NT2/D1 (cell line): ENCODE results near the gene TBC1D5.
"Not testable (repeated sequence)": the region's sequence is repeated elsewhere in the genome, so short reads cannot be mapped to it uniquely, and the experiment has no call there.

Experiments
- DNase-seq: peaks from one replicate; pipeline ENCODE4 v3.0.0-alpha.2; 2011; ENCODE audit warnings: low read depth, low spot score
- H3K27me3 ChIP-seq: 2 replicates; pipeline ENCODE4 v1.6.0; 2011; ENCODE audit warnings: mild to moderate bottlenecking; ENCODE audit not compliant: insufficient read length, insufficient read depth
- H3K36me3 ChIP-seq: 2 replicates; pipeline ENCODE4 v1.6.1; 2011; ENCODE audit warnings: mild to moderate bottlenecking, low read length, mixed read lengths; ENCODE audit not compliant: insufficient read depth, insufficient read length
- H3K4me1 ChIP-seq: 2 replicates; pipeline ENCODE4 v1.5.1; 2011; ENCODE audit not compliant: insufficient read depth, insufficient read length
- H3K4me3 ChIP-seq: 2 replicates; pipeline ENCODE4 v1.5.1; 2011; ENCODE audit warnings: low read depth; ENCODE audit not compliant: insufficient read length
- H3K9ac ChIP-seq: 2 replicates; pipeline ENCODE4 v1.6.0; 2011; ENCODE audit warnings: low read depth; ENCODE audit not compliant: insufficient read length
- H3K9me3 ChIP-seq: 2 replicates; pipeline ENCODE4 v1.5.1; 2011; ENCODE audit warnings: mild to moderate bottlenecking, low read length; ENCODE audit not compliant: insufficient read depth
- SUZ12 ChIP-seq: IDR thresholded peaks from 2 replicates; pipeline ENCODE4 v1.6.1; 2011; ENCODE audit not compliant: insufficient read length, insufficient read depth; ENCODE audit errors: extremely low read depth
- YY1 ChIP-seq: IDR thresholded peaks from 2 replicates; pipeline ENCODE4 v1.6.1; 2011; ENCODE audit not compliant: insufficient read length, insufficient read depth
- ZNF274 ChIP-seq: IDR thresholded peaks from 2 replicates; pipeline ENCODE4 v1.6.1; 2011; ENCODE audit warnings: mild to moderate bottlenecking, low read depth, low read length

Gene TBC1D5

DNA sequence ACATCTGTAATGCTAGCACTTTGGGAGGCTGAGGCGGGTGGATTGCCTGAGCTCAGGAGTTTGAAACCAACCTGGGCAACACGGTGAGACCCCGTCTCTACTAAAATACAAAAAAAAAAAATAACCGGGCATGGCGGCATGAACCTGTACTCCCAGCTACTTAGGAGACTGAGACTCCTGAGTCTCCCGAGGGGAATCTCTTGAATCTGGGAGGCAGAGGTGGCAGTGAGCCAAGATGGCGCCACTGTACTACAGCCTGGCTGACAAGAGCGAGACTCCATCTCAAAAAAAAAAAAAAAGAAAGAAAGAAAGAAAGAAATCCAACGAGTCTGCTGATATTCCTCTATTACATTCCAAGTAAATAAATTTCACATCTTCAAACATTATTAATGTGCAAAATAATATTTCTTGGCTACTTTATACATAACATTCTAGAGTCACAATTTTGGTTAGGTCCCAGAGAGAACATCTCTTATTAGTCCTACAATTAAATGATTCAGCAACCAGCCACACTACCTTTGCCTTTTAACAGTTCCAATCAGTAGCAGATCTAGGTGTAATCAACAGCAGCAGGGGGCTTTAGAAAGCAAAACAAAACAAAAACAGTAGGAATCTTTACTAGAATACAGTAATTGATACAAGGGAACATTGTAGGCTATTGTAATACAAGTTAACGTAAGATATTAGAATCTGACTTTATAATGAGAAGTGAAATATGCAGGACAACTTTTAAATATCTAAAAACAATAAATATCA is 195.8 kb downstream of the TBC1D5 start:
- Histone ChIP-seq H3K36me3 (no peaks in the 10 kb centered on the region), H3K9ac (no peak overlapping the region), H3K9me3 (no peaks in the 10 kb centered on the region), H3K4me3 (no peak overlapping the region), H3K4me1 (no peaks in the 10 kb centered on the region), H3K27me3 (no peaks in the 10 kb centered on the region)
- DNase-seq: no peak
- TF ChIP-seq SUZ12 (no peak), ZNF274 (no peak), YY1 (no peak)

DNA sequence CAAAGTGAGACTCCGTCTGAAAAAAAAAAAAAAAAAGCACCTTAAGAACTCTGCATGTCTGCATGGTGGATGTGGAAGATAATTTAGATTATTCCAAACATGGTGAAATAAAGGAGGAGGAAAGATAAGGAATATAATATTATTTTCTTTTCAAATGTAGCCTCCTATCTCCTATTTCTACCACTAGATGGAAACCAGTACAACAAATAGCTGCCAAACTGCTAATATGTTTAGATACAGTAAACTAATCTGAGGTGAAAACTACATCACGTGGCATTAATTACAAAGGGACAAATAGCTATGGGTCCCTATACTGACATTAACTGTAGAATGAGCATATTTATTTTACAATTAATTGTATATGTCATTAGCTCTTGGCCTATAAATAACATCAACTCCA is 197.8 kb downstream of the TBC1D5 start:
- Histone ChIP-seq H3K4me1 (no peaks in the 10 kb centered on the region), H3K4me3 (no peak overlapping the region), H3K36me3 (no peaks in the 10 kb centered on the region), H3K9ac (no peak overlapping the region), H3K27me3 (no peaks in the 10 kb centered on the region), H3K9me3 (no peaks in the 10 kb centered on the region)
- no peak for TF ChIP-seq ZNF274
- no peak for TF ChIP-seq SUZ12
- DNase-seq: no peak

DNA sequence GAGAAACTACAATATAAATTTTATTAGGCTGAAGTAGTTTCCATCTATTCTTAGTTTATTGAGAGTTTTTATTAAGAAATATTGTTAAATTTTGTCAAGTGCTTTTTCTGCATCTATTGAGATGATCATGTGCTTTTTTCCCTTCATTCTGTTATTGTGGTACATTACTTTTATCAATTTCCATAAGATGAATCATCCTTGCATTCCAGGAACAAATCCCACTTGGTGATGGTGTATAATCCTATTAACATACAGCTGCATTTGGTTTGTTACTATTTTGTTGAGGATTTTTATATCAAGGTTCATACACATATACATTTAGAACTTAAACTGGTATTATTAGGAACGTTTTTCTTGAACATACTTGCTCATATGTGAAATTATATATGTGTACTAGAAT is 199.8 kb downstream of the TBC1D5 start:
- Histone ChIP-seq H3K9ac (no peak overlapping the region), H3K27me3 (no peaks in the 10 kb centered on the region), H3K4me3 (no peak overlapping the region), H3K9me3 (no peaks in the 10 kb centered on the region), H3K4me1 (no peaks in the 10 kb centered on the region), H3K36me3 (no peaks in the 10 kb centered on the region)
- TF ChIP-seq SUZ12 (no peak), ZNF274 (no peak), YY1 (no peak)
- DNase-seq: no peak

GRCh38 chr3:17539436-17539835 is 203.0 kb downstream of the TBC1D5 start:
- Histone ChIP-seq H3K4me3 (no peak overlapping the region), H3K9ac (no peak overlapping the region), H3K27me3 (no peaks in the 10 kb centered on the region), H3K36me3 (no peaks in the 10 kb centered on the region), H3K4me1 (no peaks in the 10 kb centered on the region), H3K9me3 (no peaks in the 10 kb centered on the region)
- TF ChIP-seq ZNF274 (no peak), YY1 (no peak), SUZ12 (no peak)
- DNase-seq: peak; percentile 43

DNA sequence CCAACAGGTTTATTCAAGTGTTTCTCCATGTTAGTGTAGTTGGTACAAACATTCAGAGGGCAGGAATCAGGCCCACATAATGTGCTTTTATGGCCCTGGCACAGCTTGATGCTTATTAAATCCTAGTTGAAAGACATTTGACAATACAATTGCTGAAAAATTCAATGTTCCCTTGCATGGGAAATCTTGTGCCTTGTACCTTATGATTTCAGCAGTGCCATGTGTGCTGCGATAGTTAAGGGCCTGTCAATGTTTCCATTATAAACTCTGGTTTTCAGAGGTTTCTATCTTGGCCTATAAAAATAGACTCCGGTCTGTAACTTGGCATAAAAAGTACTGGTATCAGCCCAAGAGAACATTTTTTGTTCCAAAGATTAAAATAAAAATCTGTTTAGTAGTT is 207.2 kb downstream of the TBC1D5 start:
- no peak for DNase-seq
- TF ChIP-seq SUZ12: no peak
- no peak for TF ChIP-seq YY1
- TF ChIP-seq ZNF274: no peak
- no peaks in the 10 kb centered on the region for H3K36me3 ChIP-seq
- H3K9me3 ChIP-seq: no peaks in the 10 kb centered on the region
- no peak overlapping the region for H3K4me3 ChIP-seq
- H3K27me3 ChIP-seq: no peaks in the 10 kb centered on the region
- no peaks in the 10 kb centered on the region for H3K4me1 ChIP-seq
- H3K9ac ChIP-seq: no peak overlapping the region

GRCh38 chr3:17532446-17532845 is 210.0 kb downstream of the TBC1D5 start:
- not testable (repeated sequence) for H3K9me3 ChIP-seq, H3K4me3 ChIP-seq, H3K36me3 ChIP-seq

GRCh38 chr3:17529677-17530076 is 212.8 kb downstream of the TBC1D5 start:
- Histone ChIP-seq H3K27me3 (no peaks in the 10 kb centered on the region), H3K4me1 (no peaks in the 10 kb centered on the region), H3K36me3 (no peaks in the 10 kb centered on the region), H3K4me3 (no peak overlapping the region), H3K9ac (no peak overlapping the region), H3K9me3 (no peaks in the 10 kb centered on the region)
- TF ChIP-seq SUZ12 (no peak), ZNF274 (no peak), YY1 (no peak)
- no peak for DNase-seq

More at GRCh38 chr3:17532446-17532845, 210.0 kb downstream of the TBC1D5 start:
- not testable (repeated sequence) for H3K4me1 ChIP-seq, H3K9ac ChIP-seq, H3K27me3 ChIP-seq, DNase-seq

DNA sequence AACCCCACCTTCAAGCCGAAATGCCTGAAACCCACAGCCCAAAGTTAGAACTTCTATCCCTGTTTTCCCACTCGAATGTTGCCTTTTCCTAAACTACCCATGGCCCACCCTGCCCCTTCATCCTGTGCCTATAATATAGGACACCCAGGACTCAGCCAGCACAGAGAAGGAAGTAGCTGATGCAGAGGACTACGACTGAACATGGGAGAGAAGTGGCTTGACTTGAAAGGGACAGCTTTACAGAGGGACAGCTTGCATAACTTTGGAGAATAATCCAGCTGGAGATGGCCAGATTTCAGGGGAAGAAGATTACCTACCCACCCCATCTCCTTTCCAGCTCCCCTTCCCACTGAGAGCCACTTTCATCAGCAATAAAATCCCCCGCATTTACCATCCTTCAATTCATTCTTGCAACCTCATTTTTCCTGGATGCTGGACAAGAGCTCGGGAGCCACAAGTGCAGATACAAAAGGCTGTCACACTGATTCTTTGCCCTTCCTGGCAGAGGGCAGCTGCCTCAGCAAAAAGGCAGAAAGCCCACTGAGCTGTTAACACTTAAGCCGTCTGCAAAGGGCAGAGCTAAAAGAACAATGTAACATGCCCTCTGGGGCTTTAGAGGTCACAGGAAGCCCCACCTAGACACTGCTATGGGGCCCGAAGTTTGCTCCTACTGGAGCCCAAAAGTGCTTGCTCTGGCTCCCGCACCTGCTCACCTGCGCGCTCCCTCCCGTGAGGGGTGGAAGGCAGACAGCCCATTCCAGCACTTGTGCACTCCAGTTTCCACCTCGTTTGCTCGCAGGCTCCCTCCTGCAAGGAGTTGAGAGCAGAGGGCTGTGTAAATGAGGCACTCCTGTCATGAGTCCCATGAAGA is 224.0 kb downstream of the TBC1D5 start:
- H3K9me3 ChIP-seq: no peaks in the 10 kb centered on the region
- no peaks in the 10 kb centered on the region for H3K27me3 ChIP-seq
- H3K36me3 ChIP-seq: no peaks in the 10 kb centered on the region
- no peak overlapping the region for H3K9ac ChIP-seq
- TF ChIP-seq SUZ12 (no peak), ZNF274 (no peak), YY1 (no peak)
- DNase-seq: no peak
- no peak overlapping the region for H3K4me3 ChIP-seq
- peaks cover 5% of the 10 kb centered on the region for H3K4me1 ChIP-seq
